NCI-H146 (cell line): Measurements from ENCODE around the gene TEDC2.
"Not testable (repeated sequence)": the region's sequence is repeated elsewhere in the genome, so short reads cannot be mapped to it uniquely, and the experiment has no call there.

Experiments
- DNase-seq: peaks from one replicate; lab custom pipeline; 2025; lab: John Stamatoyannopoulos, UW

TEDC2 gene

DNA sequence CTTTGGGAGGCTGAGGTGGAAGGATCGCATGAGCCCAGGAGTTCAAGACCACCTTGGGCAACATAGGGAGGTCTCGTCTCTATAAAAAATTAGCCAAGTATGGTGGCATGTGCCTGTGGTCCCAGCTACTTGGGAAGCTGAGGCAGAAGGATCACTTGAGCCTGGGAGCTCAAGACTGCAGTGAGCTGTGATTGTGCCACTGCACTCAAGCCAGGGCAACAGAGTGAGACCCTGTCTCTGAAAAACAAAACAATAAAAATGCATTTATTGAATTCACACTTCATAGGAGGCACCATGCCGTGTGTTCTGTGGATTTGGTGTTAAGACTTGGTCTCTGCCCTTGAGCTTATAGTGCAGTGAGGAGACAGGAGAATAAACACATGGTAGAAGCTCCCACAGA lies 17.4 kb downstream of the TEDC2 start:
- DNase-seq: no peak

DNA sequence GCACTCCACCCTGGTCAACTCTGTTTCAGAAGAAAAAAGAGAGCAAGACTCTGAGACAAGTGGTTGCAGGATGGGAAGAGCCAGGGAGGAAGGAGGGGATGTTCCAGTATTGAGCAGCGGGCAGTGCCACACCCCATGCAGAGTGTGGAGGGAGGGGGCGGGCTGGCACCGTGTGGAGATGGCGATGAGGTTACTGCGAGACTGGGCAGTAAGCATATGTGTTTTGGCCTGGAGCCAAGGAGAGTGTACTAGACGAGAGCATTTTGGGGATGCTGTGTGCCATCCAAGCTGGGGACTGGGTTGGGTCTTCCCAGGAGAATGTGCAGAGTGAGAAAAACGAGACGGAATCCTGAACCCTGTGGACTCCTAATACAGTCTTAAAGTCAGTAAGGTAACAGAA lies 18.4 kb downstream of the TEDC2 start:
- DNase-seq: no peak

DNA sequence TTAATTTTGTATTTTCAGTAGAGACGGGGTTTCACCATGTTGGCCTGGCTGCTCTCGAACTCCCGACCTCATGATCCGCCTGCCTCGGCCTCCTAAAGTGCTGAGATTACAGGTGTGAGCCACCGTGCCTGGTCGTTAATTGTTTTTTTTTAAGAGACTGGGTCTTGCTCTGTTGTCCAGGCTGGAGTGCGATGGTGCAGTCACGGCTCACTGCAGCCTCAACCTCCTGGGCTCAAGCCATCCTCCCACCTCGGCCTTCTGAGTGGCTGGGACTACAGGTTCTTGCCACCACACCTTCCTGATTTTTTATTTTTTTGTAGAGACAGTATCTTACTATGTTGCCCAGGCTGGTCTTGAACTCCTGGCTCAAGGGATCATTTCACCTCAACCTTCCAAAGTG lies 20.1 kb downstream of the TEDC2 start:
- DNase-seq: not testable (repeated sequence)

DNA sequence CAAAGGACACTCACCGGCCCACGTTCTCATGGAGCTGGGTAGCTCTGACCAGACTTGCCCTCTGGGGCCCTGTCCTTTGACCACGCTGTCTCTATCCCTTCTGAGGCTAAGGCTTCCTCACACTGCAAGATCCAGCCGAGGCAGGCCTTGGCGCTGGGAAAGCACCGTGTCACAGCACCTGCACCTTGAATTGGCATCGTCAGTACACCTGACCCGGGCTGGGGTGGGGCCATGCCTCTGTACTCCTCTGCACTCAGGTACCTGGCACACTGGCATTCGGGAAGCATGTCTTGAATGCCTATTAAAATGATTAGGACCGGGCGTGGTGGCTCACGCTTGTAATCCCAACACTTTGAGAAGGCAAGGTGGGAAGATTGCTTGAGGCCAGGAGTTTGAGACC lies 21.0 kb downstream of the TEDC2 start:
- no peak for DNase-seq

DNA sequence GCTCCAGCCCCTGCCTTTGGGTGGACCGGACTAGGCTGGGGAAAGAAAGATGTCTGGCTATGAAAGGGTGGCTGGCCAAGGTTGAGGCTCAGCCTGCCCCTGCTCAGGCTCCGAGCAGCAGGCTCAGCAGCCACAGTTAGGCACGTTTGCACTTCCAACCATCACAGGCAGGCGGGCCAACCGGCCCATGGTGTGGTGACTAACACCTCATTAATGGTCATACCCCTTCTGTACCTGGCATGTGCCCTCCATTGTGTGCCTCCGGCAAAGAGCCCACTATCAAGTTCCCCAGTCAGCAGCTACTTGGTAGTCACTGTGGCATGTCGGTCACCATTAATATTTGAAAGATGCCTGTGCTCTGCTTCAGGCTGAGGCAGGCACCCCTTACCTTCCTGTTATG lies 21.8 kb downstream of the TEDC2 start:
- DNase-seq: no peak

DNA sequence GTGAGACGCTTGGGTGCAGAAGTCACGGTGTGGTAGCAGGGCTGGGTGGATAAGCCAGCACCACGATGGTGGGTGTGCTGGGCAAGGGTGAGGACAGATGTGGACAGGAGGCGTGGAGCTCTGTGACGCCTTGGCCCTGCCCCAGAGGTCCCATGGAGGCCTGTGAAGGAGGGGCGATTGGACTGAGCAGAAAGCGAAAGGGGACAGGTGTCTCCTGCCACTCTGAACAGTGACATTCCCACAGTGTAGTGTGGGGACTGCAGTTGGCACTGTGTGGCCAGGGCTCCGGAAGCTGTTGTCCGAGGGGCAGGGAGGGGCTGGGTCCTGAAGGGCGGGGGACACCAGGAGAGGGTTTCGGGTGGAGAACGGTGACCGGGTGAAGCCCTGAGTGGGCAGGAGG lies 22.3 kb downstream of the TEDC2 start:
- DNase-seq: no peak

DNA sequence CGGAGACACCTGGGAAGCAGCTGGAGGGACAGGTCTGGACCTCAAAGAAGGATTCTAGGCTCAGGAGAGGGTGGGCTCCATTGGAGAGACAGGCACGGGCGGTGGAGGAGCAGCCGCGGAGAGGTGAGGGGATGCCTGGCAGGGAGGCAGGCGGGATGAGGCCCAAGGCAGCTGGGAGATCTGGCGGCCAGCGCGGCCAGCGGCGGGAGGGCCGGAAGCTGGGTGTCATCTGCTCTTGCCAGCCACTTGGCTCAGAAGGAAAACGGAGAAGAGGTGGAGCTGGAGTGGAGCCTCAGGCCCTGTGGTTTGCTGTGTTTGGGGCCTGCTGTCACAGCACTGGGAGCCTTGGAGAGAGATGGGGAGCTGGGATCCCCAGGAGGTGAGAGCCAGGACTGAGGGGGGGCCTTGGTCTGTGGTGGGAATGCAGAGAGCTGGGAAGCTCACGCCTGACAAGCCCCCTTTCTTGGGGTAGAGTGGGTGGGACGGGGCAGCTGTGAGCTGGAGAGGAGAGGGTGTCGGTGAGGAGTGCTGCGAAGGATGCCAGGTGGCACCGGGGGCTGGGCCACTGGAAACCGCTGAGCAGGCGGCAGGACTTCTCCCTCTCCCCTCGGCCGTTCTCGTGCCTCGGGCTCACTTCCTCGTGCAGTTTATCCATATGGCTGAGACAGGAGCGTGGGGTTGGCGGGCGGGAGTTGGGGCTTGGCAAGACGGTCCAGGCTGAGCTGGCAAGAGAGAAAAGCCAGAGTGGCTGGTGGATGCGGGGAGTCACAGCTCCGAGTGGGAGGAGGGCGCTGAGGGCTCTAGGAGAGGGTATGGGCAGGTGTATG lies 23.0 kb downstream of the TEDC2 start:
- DNase-seq: no peak

DNA sequence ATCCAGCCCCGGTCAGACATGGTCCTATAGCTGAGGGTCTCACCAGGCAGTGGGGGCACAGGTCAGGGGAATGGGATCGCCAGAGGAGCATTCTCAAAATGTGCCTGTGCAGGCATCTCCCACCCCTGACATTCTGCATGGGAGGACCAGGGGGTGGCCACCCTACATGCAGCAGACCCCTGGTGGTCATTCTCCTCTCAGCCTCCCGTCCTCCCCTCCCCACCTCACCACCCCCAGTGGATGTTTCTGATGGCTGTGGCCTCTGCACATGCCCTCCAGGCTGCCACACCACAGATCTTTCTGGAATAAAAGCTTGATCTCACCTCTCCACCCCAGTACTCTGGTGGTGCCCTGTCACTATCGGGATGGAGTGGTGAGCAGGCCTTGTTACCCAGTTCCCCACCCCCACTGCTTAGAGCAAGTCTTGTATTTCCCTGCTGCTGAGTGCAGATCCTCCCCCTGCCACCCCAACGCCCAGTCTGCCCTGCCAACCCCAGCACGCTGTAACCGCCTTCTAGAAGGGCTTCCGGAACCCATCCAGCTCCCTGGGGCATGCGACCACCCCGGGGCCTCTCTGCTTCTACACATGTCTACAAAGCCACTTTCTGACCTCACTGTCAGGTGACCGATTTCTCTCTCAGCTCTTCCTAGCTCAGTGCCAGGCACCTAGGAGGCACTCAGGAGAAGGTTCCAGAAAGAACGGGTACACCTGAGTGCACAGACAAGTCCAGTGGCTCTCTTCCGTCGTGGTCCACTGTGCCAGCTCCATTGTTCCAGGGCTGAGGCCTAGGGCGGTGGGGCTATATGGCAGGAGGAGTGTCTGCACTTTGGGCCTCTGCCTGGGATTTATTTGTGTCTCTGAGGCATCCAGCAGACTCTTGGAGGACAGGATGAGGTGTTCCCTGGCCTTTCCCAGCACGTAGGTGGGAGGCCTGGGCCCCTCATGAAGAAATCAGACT lies 24.3 kb downstream of the TEDC2 start:
- no peak for DNase-seq

DNA sequence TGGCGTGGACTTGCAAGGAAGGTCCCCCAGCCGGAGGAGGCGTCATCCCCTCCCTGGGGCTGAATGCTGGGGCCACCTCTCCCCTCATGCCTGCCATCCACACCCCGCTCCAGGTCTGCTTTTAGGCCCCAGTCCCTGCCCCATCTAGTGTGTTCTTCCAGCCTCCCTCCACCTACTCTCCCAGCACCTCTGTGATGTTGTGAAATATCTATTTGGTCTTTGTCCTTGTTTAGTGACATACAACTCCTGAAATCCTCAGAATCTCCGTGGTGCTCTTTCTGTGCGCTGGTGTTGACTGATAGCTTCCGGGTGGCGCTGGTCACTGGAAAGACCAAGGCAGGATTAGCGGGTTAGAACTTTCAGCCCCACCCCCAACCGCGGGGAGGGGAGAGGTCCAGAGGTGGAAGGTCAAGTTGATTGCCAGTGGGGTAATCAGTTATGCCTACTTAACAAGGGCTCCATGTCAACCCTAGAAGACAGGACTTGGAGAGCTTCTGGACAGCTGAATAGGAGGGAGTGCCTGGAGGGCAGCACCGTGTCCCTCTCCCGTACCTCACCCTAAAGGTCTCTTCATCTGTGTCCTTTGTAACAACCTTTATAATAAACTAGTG lies 25.1 kb downstream of the TEDC2 start:
- DNase-seq: no peak

DNA sequence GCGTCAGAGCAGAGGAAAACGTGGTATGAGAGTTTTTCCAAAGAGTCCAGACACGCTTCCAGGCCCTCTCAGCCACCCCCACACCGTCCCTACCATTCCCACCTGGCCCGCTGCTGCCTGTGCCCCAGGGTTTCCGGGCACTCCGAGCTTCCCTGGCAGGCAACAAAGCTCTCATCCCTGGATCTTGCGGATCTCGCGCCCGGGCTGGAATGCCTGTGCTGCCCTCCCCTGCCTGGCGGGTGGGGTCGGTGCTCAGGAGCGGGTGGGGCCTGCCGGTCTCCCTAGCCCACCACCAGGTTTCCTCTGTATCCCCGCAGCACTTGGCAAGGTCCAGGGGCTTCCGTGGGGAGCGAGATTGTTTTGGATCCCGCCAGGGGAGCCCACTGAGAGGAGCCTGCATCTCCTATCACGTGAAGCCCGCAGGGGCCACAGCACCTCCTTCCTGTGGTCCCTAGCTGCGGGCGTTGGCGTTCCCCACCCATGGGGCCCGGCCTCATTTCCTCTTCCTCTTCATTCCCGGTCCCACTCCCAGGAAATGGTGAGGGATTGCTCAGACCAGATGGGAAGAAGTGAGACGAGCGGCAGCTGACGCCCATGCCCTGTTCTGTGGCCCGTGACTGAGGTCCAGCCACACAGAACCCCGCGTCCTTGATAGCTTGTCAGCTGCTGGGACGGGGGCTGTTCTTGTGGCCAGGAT lies 26.1 kb downstream of the TEDC2 start:
- no peak for DNase-seq

DNA sequence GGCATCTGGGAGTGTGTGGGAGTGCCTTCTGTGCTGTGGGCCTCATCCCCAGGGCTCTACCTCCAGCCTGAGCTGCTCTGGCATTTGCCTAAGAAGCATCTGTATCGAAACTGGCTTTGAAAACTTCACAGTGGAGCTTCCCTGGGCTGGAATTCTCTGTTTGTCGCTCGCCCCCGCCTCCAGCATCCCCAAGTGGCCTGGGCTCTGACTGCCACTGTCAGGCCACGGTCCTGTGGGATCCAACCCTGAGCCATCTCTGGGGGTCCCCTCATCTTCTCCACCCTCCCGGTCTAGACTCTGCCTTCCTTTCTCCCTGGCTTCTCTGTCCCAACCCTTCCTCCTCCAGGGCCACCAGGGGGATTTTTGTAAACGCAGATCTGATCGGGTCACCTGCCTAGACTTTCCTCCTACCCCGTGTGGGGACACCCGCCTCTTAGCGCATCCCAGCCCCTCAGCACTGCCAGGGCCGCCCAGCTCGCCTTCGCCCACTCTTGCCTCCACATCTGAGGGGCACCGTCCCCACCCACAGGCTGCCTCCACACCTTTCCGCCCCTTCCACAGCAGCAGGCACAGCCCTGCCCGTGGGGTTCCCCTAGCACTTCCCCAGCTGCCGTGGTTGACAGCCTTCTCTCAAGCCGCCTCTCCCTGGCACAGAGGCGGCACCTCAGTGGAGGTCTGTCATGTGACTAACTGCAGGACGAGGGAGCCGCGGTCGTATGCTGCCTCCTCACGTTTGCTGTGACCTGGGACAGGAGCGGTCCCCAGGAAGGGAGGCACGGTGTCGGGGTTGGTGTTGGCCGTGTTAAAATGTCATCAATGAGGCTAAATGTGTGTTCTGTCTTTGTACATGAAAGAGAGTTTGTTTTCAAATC lies 27.0 kb downstream of the TEDC2 start:
- no peak for DNase-seq

DNA sequence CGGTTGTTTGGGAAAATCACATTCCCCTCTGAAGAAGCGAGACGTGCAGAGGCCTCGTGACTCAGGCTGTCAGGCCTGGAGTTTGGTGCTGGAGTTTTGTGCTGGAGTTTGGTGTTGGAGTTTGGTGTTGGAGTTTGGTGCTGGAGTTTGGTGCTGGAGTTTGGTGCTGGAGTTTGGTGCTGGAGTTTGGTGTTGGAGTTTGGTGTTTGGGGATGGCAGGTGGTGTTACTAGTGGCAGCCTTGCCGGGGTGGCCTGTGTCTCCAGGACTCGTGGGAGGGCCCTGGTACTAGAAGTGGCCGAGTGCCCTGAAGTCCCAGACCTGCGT lies 27.6 kb downstream of the TEDC2 start:
- DNase-seq: no peak

DNA sequence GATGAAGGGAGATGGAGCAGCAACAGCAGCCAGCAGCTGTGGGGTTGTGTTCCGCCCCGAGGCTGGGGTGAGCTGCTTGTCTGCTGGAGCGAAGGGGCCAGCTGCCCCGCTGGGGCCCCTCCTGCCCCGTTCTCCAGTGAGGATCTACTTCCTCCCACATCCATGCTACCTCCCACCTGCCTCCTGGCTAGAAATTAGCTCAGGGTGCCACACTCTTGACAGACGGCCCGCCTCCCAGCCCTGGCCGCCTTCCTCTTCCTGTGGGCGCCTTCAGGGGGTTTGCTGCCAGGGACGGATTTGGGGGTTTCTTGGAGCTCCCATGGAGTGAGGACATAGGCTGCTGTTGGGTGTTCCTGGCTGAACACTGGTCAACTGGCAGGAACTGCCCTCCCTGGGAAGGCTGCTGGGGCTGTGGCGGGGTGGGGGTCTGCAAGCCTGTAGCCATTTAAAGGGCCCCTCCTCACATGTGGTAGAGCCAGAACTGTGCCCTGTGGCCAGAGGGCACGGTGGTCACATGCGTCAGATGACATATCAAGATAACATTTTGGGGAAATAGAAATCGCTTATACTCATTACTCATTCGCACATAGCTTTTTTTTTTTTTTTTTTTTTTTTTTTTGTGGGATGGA lies 28.1 kb downstream of the TEDC2 start:
- no peak for DNase-seq

DNA sequence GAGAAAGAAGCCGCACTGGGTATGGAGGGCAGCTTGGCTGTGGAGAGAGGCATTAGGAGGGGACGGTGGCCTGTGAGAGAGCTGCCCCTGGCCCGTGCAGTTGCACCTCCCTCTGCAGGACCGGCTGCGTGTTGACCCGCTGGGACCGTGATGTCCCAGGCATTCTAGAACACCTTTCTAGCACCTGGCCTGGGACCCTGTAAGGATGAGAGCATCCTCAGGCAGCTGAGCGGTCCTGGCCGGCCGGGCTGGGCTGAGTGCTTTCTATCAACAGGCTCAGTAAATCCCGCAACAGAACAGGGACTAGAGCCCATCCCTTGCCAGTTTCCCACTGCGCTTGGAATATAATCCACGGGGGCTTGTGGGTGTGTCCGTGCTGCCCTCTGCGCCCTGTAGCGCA lies 29.7 kb downstream of the TEDC2 start:
- no peak for DNase-seq

DNA sequence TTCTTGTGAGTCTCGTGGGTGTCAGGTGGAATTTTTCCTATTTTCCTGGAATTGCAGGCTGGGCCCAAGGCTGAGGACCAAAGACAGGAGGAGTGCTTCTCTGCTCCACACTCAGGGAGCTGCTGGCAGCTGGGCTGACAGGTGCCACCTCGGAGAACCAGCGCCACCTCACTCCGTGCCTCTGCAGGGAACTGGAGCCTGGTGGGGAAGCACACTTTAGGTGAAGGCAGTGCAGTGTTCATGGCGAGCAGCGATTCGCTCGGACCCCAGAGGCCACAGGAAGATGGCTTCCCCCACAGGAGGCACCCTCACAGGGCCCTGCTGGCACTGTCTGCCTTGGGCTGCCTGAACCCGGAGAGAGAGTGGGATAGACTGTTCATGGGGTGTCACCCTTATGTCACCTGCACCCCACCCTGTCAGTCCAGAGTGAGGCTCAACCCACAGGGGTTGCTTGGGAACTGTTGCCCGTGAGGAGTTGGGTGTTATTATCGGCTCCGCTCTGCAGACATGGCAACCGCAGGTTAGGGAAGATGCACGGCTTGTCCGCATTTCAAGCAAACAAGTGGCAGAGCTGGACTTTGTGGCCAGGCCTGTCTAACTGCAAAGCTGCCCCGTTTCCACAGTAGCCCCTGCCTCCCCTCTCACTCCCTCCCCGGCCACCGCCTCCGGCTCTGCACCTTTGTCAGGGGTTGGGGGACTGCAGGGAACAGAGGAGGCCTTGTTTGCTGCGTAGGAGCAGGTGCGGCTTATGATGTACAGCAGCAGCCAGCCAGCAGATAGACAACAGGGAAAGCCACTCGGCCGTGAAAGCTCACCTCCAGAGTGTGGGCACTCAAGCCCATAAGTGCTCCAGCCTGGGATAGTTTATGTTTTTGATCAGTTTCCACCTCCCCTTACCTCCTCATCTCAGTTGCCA lies 30.5 kb downstream of the TEDC2 start:
- peak; percentile 41 for DNase-seq

DNA sequence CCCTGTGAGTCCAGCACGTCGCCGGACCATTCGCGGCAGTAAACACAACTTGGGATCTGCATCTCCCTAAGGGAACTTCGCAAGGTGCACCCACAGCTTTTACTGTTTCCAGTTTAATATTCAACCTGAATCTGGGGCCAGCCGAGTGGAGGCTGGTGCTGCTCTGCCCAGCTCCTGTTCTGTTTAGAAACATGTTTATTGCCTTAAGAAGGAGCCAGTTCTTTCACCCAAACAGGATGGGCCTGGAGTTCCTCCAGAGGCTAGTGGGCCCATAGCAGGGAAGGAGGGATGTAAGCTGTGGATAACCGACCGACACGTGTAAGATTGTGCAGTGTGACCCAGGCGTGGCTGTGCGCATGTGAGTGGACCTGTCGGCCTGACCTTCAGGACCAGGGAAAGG lies 32.4 kb downstream of the TEDC2 start:
- no peak for DNase-seq

DNA sequence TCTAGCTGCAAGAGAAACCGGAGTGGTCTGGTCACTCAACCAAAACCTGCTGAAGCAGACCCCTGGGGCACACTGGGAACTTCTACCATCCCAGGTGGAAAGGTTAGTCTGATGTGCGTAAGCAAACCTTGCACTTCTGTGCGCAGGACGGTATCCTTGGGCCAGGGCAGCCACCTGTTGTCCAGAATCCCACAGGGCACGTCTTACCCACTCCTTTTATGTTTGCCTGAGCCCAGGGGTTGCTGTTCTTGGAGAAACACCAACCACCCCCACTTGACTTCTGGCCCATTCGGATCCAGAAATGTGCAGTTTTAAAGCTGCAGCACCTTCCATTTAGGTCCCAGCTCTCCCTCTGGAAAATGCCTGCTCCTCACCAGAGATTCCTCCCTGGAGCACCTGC lies 33.7 kb downstream of the TEDC2 start:
- DNase-seq: no peak

DNA sequence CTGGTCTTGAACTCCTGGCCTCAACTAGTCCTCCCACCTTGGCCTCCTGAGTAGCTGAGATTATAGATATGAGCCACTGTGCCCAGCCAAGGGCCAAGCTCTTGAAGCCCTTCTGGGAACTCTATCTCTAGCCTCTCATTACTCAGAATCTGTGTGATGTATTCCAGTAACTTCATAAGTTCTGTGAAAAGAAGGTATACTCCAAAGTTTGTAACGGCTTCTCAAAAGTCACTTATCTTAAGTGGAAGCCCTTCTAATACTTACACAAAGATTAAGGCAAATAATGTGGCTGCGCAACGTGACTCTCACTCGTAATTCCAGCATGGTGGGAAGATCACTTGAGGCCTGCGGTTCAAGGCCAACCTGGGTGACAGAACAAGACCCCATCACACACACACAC lies 34.7 kb downstream of the TEDC2 start:
- DNase-seq: no peak

DNA sequence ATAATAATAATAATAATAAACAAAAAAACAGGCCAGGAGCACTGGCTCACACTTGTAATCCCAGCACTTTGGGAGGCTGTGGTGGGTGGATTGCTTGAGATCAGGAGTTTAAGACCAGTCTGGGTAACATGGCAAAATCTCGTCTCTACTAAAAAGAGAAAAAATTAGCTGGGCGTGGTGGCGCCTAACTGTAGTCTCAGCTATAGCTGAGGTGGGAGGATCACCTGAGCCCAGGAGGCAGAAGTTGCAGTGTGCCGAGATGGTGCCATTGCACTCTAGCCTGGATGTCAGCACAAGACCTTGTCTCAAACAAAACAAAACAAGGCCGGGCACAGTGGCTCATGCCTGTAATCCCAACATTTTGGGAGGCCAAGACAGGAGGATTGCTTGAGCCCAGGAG lies 35.1 kb downstream of the TEDC2 start:
- DNase-seq: no peak
